Cardiac muscle cell (in vitro differentiated cells and primary cell): ENCODE data around the gene OSCP1. TPM values are rescaled to one million over a fixed set of nuclear protein-coding genes. Genes with fewer than 3 reads are reported as not detected.

Source experiments
- DNase-seq, 2 donors: peaks; one replicate each; pipeline versions ENCODE4 v3.0.0 to v3.0.0-alpha.2; 2010 to 2017; ENCODE audit warnings: low read depth in 1 of 2, low spot score in 1 of 2
- H3K27ac ChIP-seq: fragments of 200-600 bp; sonication (generic); 2 replicates; pipeline ENCODE4 v1.5.1; 2016
- H3K27me3 ChIP-seq: fragments of 200-600 bp; sonication (generic); 2 replicates; pipeline ENCODE4 v1.6.0; 2016; ENCODE audit warnings: control low read depth
- H3K36me3 ChIP-seq: fragments of 200-600 bp; sonication (generic); 2 replicates; pipeline ENCODE4 v1.5.1; 2016; ENCODE audit warnings: control low read depth
- H3K4me1 ChIP-seq: fragments of 200-600 bp; sonication (generic); 2 replicates; pipeline ENCODE4 v1.8.1; 2017; ENCODE audit warnings: low read depth, mild to moderate bottlenecking, mixed run types
- H3K4me3 ChIP-seq: fragments of 200-600 bp; sonication (generic); 2 replicates; pipeline ENCODE4 v1.5.1; 2016; ENCODE audit warnings: mild to moderate bottlenecking
- H3K9me3 ChIP-seq: fragments of 200-600 bp; sonication (generic); 2 replicates; pipeline ENCODE4 v1.5.1; 2017; ENCODE audit warnings: low read depth, mild to moderate bottlenecking, control low read depth
- CTCF ChIP-seq: IDR thresholded peaks from 2 replicates; pipeline ENCODE4 v1.5.1; 2012; ENCODE audit warnings: low read depth, mild to moderate bottlenecking, low read length
- polyA plus RNA-seq: library from polyadenylated mRNA; unstranded; fragments of >200 nt; fragmentation: Nextera tagmentation; extraction: Ambion mirVana; gene quantifications from 2 replicates; pipeline ENCODE4 v1.2.1, GENCODE V29; 2016
- total RNA-seq: library from RNA; depleted of rRNA; stranded (reverse); fragments of >200 nt; gene quantifications from 2 replicates; pipeline ENCODE4 v1.2.3, GENCODE V29; 2016

Gene OSCP1
- total and polyA plus RNA-seq, 2 experiments from 2014 or later: 18.5 to 19.5 TPM

GRCh38 chr1:36415661-36416326, 34.5 kb downstream of the OSCP1 start:
- Histone ChIP-seq H3K4me1 (no peaks in the 10 kb centered on the region), H3K4me3 (no peak overlapping the region), H3K36me3 (no peaks in the 10 kb centered on the region), H3K27me3 (no peaks in the 10 kb centered on the region), H3K9me3 (no peaks in the 10 kb centered on the region), H3K27ac (no peak overlapping the region)
- DNase-seq: no peak
- TF ChIP-seq CTCF: no peak

GRCh38 chr1:36414384-36414783, 35.9 kb downstream of the OSCP1 start:
- no peaks in the 10 kb centered on the region for H3K4me1 ChIP-seq
- no peaks in the 10 kb centered on the region for H3K36me3 ChIP-seq
- H3K4me3 ChIP-seq: no peak overlapping the region
- H3K27me3 ChIP-seq: no peaks in the 10 kb centered on the region
- no peak for TF ChIP-seq CTCF
- H3K9me3 ChIP-seq: no peaks in the 10 kb centered on the region
- DNase-seq: no peak
- H3K27ac ChIP-seq: no peak overlapping the region

- no peak overlapping the region for H3K4me3 ChIP-seq
- H3K9me3 ChIP-seq: no peaks in the 10 kb centered on the region
- no peaks in the 10 kb centered on the region for H3K36me3 ChIP-seq
- peak overlapping the region; percentile 62 for H3K27ac ChIP-seq
- no peaks in the 10 kb centered on the region for H3K27me3 ChIP-seq
- DNase-seq: peak; percentile 51 to 57
- H3K4me1 ChIP-seq: no peaks in the 10 kb centered on the region
- TF ChIP-seq CTCF: peak; percentile 10
These were observed 38.3 kb downstream of the OSCP1 start for GRCh38 chr1:36411674-36412648.

- H3K9me3 ChIP-seq: no peaks in the 10 kb centered on the region
- no peaks in the 10 kb centered on the region for H3K4me1 ChIP-seq
- no peaks in the 10 kb centered on the region for H3K27me3 ChIP-seq
- H3K27ac ChIP-seq: no peak overlapping the region
- DNase-seq: peak in 1 of 2 donors; percentile 35
- no peak overlapping the region for H3K4me3 ChIP-seq
- no peak for TF ChIP-seq CTCF
- no peaks in the 10 kb centered on the region for H3K36me3 ChIP-seq
These were observed 41.8 kb downstream of the OSCP1 start for GRCh38 chr1:36408479-36408878.

GRCh38 chr1:36406440-36406839, 43.8 kb downstream of the OSCP1 start:
- TF ChIP-seq CTCF: no peak
- Histone ChIP-seq H3K9me3 (no peaks in the 10 kb centered on the region), H3K27ac (no peak overlapping the region)

More at GRCh38 chr1:36406440-36406839, 43.8 kb downstream of the OSCP1 start:
- Histone ChIP-seq H3K36me3 (no peaks in the 10 kb centered on the region), H3K4me1 (no peaks in the 10 kb centered on the region), H3K27me3 (no peaks in the 10 kb centered on the region), H3K4me3 (no peak overlapping the region)
- DNase-seq: no peak
